HL-60 (cell line): Measurements from ENCODE around the gene ITGB3.

Experiments
- DNase-seq, 2 experiments: peaks; one replicate each; pipeline ENCODE4 v3.0.0-alpha.2; 2010 to 2020; ENCODE audit warnings: low read depth in 1 of 2, low spot score in 1 of 2
- H3K27ac ChIP-seq: fragments of 250-450 bp; sonication (Bioruptor Pico); replicated peaks from 2 replicates; pipeline ENCODE4 v1.5.1; 2020; ENCODE audit warnings: mild to moderate bottlenecking, moderate library complexity
- H3K27me3 ChIP-seq: fragments of 250-450 bp; sonication (Bioruptor Pico); 2 replicates; pipeline ENCODE4 v1.5.1; 2021; ENCODE audit warnings: mild to moderate bottlenecking, moderate library complexity; ENCODE audit not compliant: insufficient read depth, poor library complexity, severe bottlenecking
- H3K4me3 ChIP-seq: replicated peaks from 2 replicates; pipeline ENCODE4 v1.5.1; 2011; ENCODE audit warnings: mild to moderate bottlenecking, control low read depth, low read length; ENCODE audit not compliant: insufficient read depth
- GABPA ChIP-seq: IDR thresholded peaks from 2 replicates; pipeline ENCODE4 v1.6.1; 2012; ENCODE audit warnings: low read depth
- POLR2AphosphoS5 ChIP-seq: IDR thresholded peaks from 2 replicates; pipeline ENCODE4 v1.6.1; 2012; ENCODE audit warnings: low read depth
- REST ChIP-seq: IDR thresholded peaks from 2 replicates; pipeline ENCODE4 v1.6.1; 2012; ENCODE audit warnings: low read depth; ENCODE audit not compliant: insufficient replicate concordance
- SPI1 ChIP-seq: IDR thresholded peaks from 2 replicates; pipeline ENCODE4 v1.6.1; 2012; ENCODE audit warnings: low read depth, mild to moderate bottlenecking, borderline replicate concordance
- TF ChIP-seq, protein P1 (sequence below): IDR thresholded peaks from one replicate; pipeline ENCODE4 v1.5.1; 2011; ENCODE audit warnings: low read length, control low read depth, inconsistent platforms; ENCODE audit not compliant: insufficient read depth

ITGB3 gene

GRCh38 chr17:47295037-47295873 is 41.6 kb downstream of the ITGB3 start:
- H3K4me3 ChIP-seq: no peak overlapping the region
- DNase-seq: no peak
- TF ChIP-seq POLR2AphosphoS5 (no peak), REST (no peak), GABPA (no peak), SPI1 (no peak)
- TF ChIP-seq, protein P1, sequence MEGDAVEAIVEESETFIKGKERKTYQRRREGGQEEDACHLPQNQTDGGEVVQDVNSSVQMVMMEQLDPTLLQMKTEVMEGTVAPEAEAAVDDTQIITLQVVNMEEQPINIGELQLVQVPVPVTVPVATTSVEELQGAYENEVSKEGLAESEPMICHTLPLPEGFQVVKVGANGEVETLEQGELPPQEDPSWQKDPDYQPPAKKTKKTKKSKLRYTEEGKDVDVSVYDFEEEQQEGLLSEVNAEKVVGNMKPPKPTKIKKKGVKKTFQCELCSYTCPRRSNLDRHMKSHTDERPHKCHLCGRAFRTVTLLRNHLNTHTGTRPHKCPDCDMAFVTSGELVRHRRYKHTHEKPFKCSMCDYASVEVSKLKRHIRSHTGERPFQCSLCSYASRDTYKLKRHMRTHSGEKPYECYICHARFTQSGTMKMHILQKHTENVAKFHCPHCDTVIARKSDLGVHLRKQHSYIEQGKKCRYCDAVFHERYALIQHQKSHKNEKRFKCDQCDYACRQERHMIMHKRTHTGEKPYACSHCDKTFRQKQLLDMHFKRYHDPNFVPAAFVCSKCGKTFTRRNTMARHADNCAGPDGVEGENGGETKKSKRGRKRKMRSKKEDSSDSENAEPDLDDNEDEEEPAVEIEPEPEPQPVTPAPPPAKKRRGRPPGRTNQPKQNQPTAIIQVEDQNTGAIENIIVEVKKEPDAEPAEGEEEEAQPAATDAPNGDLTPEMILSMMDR: no peak
- H3K27ac ChIP-seq: no peak overlapping the region
- no peaks in the 10 kb centered on the region for H3K27me3 ChIP-seq

- no peak for DNase-seq
- no peak for TF ChIP-seq POLR2AphosphoS5
- TF ChIP-seq, protein P1: no peak
- no peak overlapping the region for H3K4me3 ChIP-seq
- no peak overlapping the region for H3K27ac ChIP-seq
- H3K27me3 ChIP-seq: no peaks in the 10 kb centered on the region
Observed at GRCh38 chr17:47295874-47296255, 42.2 kb downstream of the ITGB3 start.

DNA sequence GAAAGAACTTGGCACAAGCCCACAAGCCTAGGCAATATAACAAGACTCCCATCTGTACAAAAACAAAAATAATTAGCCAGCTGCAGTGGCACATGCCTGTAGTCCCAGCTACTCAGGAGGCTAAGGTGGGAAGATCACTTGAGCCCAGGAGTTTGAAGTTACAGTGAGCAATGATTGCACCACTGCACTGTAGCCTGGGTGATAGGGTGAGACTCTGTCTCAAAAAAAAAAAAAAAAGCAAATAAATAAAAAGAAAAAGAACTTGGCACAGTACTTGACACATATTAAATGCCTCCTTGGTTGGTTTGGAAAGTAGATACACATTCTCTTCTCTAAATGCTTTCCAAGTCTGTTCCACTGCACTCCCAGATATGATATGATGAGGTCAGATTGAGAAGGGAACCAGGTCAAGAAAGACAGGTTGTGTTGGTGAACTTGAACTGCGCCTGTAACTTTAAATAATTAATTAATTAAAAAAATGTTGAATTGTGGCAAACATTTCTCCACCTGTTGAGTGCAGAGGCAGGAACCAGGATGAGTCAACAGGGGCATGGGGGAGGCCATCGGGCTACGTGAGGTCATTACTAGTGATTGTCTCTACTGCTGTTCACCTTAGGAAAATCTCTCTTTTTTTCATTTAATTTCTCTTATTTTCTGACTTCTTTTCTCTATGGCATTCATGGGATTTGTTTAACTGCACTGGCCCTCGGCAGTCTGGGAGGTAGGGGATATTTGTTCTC is 44.2 kb downstream of the ITGB3 start:
- Histone ChIP-seq H3K27ac (no peak overlapping the region), H3K27me3 (no peaks in the 10 kb centered on the region), H3K4me3 (no peak overlapping the region)
- no peak for DNase-seq
- TF ChIP-seq REST (no peak), POLR2AphosphoS5 (no peak), GABPA (no peak), SPI1 (no peak)
- TF ChIP-seq, protein P1: no peak
